Activated CD8-positive, alpha-beta memory T cell treated with anti-CD3 and anti-CD28 coated beads for 24 hours (primary cell): ENCODE results near the gene HECW1.
A peak's percentile ranks its signal among the peaks of the same experiment; 100 is the strongest.
"Not testable (repeated sequence)": the region's sequence is repeated elsewhere in the genome, so short reads cannot be mapped to it uniquely, and the experiment has no call there.

Source experiments
- DNase-seq: peaks from one replicate; pipeline ENCODE4 v3.0.0-alpha.2; 2020

The HECW1 gene

DNA sequence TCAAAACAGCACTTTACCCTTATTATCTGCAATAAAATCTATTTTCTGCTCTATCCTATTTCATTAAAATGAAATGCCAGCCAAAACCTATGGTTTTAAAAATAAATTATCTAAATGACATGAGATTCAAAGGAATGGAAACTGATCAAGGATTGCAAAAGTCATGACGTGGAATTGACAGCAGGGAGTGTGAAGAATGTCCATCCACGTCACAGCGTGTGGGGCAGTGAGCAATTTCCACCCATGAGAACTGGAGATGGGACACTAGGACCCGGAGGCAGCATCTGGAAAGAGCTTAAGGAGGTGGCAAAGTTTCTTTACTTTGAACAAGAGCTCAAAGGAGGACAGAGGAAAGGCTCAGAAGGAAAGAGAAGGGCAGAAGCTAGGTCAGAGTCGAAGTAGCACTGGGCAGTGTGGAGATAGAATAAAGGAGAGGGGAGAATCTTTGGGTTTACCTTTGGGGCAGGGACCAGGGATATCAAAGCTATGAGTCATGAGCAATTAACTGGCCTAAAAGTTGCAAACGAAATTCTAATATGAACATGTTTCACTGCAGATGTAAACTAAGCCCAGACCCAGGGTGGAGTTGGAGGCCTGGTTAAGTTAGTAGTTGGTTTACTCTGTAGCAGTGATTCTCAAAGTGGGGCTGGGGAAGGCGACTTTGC is 445.5 kb downstream of the HECW1 start:
- DNase-seq: no peak

DNA sequence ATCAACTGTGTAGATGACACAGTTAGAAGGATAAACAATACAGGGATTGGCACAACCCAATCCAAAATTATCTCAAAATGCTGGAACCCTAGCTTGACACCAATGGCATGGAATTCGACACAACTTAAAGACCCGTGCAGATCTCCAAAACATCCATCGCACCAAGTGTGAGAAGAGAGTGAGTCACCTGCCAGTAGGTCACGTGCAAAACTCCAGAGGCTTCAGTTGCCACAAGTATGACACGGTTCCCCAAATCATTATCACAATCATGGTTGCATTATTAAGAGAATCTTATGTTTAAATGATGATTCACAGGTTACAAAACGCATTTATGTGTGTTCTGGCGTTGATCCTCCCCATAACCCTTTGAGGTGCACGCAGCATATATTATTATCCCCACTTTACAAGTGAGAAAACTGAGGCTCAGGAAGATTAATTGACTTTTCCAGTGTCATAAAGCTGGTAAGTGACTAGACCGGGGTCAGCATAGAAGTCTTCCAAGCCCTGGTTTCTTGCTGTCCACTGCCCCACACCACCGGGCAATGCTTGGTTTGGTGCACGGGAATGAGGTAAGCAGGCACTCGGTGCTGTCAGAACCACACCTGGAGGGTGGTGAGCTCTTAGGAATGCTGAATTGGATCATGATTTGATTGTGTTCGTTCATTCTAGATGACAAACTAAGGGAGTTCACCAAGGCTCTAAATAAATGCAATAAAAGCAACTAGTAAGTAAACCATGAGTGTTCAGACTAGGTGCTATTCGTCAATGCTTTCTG is 446.9 kb downstream of the HECW1 start:
- DNase-seq: no peak

DNA sequence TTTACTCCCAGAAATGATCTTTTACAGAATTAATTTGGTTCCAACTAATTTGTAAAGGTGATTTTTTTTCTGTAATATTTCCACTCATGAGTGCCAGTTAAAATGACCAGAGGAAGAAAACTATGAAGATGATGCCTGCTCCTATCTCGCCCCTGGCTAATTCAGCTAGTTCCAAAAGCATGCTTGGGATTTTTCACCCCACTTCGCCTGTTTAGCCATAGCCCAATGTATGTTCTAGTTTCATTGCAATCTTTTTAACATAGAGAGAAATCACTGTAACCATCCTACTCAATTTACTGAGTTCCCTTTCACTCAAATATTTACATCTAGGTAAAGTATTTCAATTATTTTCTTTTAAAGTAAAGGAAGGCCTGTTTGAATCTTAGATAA is 447.5 kb downstream of the HECW1 start:
- DNase-seq: no peak

DNA sequence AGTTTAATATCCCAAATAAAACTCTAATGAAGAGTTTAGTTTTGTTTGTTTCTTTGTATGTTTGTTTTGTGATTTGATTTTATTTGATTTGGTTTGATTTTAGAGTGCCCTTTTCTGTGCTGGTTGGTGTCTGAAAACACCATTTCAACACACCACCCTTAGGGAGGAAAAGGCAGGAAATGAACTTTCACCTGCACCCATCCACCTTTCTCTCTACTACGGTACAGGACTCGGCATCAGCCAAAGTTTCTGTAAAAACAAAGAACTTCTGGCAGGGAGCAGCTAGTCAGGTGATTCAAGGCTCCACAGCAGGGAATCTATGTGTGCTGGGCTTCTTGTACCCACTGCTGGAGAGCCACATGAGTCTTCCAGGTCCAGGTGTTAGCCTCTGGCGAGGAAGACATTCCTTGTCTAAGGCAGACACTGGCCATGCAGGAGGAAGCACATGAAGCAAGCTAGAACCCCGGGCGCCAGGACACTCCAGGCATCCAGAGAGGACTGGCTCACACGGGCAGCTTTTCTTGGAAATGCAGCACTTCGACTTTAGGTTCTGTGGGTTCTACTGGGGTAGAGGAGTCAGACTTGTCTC is 448.4 kb downstream of the HECW1 start:
- no peak for DNase-seq

DNA sequence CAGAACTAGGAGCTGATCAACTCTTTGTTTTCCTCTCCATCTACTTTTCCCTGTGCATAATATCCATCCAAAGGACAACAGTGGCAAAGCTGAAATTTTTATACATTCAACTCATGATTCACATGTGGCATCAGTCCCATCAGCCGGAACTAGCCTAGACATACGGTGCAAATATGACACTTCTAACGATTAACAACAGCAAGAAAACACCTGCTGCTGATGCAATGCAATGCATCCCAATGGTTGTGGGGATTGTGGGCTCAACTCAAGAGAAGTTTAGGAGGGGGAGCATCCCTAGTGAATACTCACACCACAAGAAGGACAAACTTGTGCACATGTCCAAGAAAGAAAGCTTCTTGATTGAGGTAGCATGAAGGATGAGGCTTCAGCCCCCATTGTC is 449.9 kb downstream of the HECW1 start:
- no peak for DNase-seq

DNA sequence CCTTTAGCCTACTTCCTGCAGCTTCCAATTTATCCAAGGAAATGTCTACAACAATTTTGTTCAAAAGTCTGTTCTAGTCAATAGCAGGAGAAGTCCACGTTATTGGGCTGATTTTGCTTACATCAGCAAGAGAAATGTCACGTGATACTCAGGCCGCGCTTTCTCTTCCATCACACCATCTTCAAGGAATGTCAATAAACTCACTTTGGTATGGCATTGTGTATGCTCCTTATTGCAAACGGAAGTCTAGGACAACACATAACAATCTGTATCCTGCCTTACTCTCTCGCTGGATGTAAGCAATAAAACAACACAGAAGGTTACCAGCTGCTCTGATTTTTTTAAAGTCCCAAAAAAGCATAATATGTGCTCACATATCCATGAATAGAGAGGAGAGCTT is 453.3 kb downstream of the HECW1 start:
- DNase-seq: no peak

DNA sequence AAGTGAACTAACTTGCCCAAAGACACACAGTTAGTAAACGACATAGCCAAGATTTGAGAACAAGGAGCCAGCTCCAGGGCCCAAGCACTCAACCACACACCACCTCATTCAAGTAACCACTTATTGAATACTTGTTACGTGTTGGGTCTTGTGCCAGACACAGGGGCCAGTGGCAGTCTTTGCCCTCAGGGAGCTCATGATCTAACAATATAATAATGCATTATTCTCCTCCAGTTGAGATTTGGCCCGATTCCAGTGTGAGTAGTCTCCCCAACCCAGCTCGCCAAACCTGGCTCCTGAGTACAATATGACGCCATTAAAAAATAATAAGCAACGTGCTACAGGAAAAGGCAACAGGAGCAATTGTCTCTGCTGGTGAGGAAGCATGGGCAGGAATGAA is 456.1 kb downstream of the HECW1 start:
- DNase-seq: no peak

DNA sequence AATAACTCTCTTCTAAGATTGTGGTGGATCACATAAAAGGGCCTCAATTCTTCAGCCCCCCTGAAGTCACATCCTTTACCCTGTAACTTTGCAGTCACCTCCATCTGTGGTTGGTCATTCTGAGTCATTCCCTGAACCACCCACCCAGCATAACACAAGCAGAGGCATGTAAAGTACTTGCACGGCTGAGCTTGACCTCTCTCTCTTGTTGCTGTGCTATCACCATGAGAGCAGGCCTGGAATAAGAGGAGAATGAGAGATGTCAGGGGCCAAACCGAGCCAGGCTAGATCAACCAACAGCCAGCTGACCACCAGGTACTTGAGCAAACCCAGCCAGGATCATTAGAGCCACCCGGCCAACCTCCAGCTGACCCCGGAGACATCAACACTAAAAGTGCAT is 457.0 kb downstream of the HECW1 start:
- DNase-seq: no peak

DNA sequence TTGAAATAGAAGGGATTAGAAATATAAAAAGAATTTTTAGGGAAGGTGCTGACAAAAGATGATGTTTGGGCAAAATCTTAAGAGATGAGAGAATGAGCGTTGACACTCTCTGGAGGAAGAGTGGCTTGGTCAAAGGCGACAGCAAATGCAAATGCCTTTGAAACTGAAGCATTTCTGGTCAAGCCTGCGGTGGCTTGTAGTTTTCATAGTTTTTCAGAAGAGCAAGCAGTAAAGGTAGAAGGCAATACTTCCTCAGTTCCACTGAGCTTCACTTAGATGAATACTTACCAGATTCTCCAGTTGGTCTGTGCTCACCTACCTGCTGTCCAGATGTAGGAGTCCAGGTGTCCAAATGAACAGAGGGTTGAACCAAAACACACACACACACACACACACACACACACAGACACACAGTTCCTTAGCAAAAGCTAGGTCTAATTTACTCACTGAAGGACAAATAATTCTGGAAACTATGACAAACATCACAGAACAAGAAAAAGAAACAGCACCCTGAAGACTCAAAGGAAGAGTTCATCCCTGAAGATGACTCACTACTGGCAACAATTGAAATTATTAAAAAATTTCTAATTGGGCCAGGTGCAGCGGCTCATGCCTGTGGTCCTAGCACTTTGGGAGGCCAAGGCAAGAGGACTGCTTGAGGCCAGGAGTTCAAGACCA is 458.4 kb downstream of the HECW1 start:
- DNase-seq: no peak

DNA sequence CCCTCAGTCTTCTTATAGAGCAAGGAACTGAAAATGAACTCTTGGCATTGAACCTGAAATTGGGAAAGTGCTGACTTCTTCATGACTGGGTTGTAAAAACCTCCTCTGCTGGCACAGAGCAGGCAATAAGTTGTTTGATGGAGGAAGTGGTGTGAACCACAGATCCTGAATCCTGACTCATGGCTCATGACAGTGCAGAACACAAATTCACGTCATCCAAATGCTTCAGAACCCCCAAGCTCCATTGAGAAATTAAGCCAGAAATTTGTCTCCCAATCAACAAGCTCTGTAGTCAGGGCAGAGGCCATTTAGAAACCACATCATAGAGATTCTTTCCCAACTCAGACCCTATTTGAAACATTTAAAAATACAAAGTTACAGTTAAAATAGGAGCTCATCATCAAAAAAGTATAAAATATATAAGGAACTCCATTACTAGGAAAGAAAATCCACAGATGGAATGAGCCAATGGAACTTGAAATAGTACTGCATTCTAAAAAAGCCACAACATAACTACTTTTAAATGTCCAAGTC is 460.1 kb downstream of the HECW1 start:
- DNase-seq: no peak

DNA sequence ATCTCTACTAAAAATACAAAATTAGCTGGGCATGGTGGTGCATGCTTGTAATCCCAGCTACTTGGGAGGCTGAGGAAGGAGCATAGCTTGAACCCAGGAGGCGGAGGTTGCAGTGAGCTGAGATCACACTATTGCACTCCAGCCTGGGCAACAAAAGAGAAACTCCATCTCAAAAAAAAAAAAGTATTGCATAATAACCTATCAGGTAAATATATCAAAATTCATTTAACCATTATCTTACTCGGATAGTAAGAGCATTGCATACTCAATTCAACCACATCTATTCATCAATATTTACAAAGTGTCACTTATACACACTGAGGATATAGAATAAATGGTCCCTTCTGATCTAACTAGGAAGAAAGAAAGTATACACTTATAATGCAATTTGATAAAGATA is 461.4 kb downstream of the HECW1 start:
- not testable (repeated sequence) for DNase-seq

DNA sequence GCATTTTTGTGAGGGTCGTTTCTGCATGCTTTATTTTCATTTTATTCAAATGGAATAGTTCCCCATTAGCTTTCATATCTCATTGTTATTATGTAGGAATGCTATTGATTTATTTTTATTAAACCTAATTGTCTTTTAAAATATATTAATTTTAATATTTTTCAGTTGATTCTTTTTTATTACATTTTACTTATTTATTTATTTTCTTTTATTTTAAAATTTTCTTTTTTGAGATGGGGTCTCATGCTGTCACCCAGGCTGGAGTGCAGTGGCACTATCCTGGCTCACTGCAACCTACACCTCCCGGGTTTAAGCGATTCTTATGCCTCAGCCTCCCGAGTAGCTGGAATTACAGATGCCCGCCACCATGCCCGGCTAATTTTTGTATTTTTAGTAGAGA is 463.1 kb downstream of the HECW1 start:
- DNase-seq: no peak

DNA sequence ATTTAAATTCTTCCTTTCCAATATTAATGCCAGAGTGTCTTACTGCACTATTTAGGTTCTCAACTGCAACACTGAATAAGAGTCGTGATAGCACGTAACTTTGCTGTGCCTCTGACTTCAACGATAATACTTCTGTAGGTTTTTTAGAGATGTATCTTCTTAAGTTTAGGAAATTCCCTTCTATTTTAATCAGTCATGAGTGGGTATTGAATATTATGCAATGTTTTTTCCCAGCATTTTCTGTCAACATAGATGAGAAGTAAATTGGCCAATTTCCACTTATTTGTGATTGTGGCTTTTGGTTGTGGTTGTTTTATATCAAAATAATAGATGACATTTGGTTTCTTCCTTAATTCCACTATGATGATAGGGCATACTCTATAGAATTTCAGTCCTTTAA is 463.8 kb downstream of the HECW1 start:
- no peak for DNase-seq

DNA sequence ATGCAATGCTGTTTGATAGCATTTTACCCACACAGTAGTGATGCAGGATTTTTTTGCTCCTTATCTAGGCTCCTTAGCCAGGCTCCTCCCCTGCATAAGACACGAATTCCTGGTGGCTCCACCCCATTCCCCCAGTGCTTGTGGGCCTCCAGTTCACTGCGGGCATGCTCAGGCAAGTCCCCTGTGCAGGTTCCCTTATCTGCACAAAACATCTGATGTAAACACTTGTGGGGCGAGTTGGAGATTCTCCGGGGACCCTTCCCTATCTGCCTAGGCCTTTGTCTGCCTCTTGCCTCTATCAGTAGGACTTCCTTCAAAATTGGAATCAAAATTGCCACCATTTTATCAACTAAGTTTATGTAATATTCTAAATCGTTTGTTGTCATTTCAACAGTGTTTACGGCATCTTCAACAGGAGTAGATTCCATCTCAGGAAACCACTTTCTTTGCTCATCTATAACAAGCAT is 465.1 kb downstream of the HECW1 start:
- DNase-seq: no peak

DNA sequence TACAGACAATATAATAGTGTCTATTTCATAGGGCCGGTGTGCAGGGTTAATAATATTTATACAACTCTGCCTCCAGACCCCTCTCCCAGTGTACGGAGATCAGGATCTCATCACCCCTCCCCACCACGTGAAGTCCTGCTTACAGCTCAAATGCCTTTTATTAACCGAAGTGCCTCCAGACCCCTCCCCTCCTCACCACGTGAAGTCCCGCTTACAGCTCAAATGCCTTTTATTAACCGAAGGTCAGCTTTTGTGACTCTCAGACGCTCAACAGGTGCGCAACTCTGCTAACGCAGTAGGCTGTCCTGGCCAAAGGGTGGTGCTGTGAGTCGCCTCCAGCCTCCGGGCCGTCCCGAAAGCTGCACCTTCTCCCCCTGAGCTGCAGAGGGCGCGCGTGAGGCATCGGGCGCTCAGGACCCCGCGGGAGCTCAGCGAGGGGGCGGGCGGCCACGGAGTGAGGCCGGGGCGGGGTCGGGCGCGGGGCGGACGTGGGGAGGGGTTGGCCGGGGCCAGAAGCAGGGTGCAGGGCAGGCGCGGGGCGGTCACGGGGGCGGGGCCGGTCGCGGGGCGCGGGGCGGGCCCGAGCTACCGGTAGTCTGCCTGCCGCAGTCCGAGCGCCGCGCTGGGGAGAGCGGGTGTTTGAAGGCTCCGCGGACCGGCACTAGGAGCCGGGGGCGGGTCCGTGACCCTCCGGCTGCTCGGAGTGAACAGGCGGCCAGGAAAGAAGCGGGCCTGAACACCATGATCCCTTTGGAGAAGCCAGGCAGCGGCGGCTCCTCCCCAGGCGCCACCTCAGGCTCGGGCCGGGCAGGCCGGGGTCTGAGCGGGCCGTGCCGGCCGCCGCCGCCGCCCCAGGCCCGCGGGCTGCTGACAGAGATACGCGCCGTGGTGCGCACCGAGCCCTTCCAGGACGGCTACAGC is 470.3 kb downstream of the HECW1 start, which contains the start of gene STK17A:
Gene STK17A, plus strand, starts transcription at position 606 of the 921 bp plus-strand sequence. Its CDS starts 136 bp downstream, at position 742.
- DNase-seq: peak; percentile 98

DNA sequence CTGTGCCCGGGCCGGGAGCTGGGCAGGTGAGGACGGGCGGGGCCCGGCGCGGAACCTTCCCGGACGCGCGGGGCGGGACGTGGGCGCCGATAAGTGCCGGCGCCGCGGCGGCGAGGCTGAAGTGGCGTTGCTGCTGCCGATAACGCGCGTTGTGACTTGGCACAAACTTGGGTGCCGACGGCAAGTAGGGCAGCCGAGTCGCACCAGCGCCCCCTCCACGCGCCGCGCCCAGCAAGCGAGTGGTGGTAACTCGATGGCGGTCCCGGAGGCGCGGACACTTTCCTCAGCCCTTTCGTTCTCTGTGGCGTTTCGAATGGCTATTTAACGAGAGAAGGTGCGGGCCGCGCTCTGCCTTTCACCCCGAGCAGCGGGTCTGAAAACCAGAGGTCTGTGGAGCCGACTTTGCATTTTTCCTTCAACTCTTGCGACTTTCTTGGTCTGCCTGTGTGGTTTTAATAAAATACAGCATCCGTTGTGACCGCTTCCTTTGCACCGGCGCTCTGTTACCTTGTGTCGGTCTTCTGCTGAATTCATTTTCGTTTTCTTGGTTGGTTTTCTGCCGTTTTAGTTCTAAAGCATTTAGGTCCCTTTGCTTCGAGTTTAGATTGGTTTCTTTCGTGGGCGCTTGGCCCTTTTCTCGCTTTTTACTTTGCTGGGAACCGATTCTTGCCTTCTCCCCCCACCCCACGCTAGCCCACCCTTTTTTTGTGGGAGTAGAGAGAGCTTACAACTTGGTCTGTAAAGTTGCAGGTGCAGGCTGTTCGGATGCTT is 471.2 kb downstream of the HECW1 start:
- DNase-seq: peak; percentile 86

DNA sequence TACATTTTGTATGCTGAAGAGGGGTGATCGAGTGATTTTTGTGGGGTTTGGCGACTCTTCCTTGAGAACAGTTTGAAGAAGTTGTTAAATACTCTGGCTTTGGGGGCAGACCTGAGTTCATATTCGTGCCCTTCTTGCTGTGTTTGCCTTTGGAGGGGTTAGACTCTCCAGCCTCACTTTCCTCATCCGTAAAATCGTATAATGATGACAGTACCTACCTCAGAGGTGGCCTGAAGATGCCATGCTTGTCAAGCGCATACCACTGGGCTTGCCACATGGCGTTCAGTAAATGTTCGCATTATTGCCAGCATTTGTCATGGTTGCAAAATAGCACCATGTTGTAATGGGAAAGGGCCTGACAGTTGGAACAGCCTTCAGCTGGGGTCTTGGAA is 471.7 kb downstream of the HECW1 start:
- peak; percentile 77 for DNase-seq

DNA sequence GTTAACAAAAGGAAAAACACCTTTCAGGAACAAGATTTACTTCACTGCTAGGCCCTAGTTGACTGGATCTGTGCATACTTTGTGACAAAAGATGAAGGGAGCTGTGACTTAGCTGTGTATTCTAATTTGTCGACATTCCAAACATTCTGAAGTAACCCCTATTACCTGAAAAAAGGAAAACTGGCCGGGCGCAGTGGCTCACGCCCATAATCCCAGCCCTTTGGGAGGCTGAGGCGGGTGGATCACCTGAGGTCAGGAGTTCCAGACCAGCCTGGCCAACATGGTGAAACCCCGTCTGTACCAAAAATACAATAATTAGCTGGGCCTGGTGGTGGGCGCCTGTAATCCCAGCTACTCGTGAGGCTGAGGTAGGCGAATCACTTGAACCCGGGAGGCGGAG is 472.3 kb downstream of the HECW1 start:
- not testable (repeated sequence) for DNase-seq

DNA sequence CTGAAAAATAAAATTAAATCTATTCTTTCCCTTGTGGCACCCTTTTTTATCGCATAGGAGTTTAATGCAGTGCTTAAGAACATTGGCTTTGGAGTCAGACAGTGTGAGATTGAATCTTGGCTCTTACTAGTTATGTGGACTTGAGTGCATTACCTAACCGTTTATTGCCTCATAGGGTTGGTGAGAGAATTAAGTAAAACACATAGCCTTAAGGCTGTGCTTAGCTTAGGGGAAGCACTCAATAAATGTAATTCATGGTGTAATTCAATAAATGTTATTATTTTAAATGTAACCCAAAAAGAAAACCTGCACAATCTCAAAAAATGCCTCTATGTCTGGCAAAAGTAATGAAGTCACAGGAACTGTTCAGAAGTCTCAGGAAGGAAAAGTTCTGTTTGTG is 473.1 kb downstream of the HECW1 start:
- DNase-seq: no peak

DNA sequence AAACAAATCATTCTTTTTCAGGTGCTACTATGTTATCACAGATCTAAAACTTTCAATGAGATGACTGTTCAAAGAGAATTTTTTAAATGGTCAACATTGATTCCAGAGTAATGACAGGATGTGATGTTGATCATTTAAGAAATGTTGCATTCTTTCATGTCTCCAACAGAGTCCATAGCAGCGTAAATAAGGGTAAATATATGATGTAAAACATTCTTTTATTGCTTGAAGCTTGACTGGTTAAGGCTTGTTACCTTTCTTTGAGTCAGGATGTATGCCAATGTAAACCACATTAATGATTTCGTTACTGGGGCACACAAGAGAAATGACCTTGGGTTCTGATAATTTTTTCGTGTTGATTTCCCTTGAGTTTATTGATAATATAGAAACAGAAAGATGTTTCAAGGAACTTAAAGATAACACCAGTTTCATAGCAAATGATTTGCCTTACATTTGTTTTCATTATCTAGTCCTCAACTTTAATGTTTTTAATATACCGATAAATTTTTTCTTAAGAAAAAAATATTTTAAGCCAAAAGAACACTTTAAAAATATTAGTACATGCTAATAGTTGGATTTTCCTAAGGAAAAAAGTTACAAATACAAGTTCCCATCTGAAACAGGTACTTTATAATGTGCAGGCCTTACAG is 473.9 kb downstream of the HECW1 start:
- no peak for DNase-seq
